Stimulated activated CD4-positive, alpha-beta T cell treated with anti-CD3 and anti-CD28 coated beads, Interleukin-4, amount 100 ng/mL, for 4 hours (primary cell): ENCODE data around the gene NMRAL1.

Source experiments
- DNase-seq, 2 experiments: peaks; one replicate each; pipeline ENCODE4 v3.0.0-alpha.2; 2020

NMRAL1 gene

GRCh38 chr16:4501071-4501478, 26.6 kb upstream of the NMRAL1 start:
- no peak for DNase-seq

- no peak for DNase-seq
Observed at GRCh38 chr16:4500272-4500671, 25.8 kb upstream of the NMRAL1 start.

- no peak for DNase-seq
Observed at GRCh38 chr16:4499196-4499555, 24.8 kb upstream of the NMRAL1 start.

GRCh38 chr16:4498546-4499195, 24.2 kb upstream of the NMRAL1 start:
- DNase-seq = no peak

- DNase-seq = no peak
Observed at GRCh38 chr16:4496305-4496704, 21.9 kb upstream of the NMRAL1 start.

- no peak for DNase-seq
Observed at GRCh38 chr16:4495766-4496165, 21.3 kb upstream of the NMRAL1 start.

- DNase-seq = no peak
Observed at GRCh38 chr16:4494746-4495490, 20.5 kb upstream of the NMRAL1 start.

GRCh38 chr16:4491898-4492297, 17.5 kb upstream of the NMRAL1 start:
- no peak for DNase-seq

- no peak for DNase-seq
Observed at GRCh38 chr16:4489030-4489429, 14.6 kb upstream of the NMRAL1 start.

- no peak for DNase-seq
Observed at GRCh38 chr16:4488499-4488967, 14.1 kb upstream of the NMRAL1 start.

GRCh38 chr16:4487955-4488498, 13.6 kb upstream of the NMRAL1 start:
- no peak for DNase-seq

GRCh38 chr16:4486126-4486893, 11.9 kb upstream of the NMRAL1 start:
- no peak for DNase-seq

GRCh38 chr16:4481963-4482362, 7.5 kb upstream of the NMRAL1 start:
- no peak for DNase-seq

GRCh38 chr16:4481526-4481925, 7.1 kb upstream of the NMRAL1 start:
- DNase-seq = no peak

GRCh38 chr16:4477966-4478365, 3.5 kb upstream of the NMRAL1 start:
- no peak for DNase-seq

GRCh38 chr16:4475880-4476788, 1.7 kb upstream of the NMRAL1 start, which contains the start of gene HMOX2:
TSS of gene HMOX2 (plus strand) at chr16:4476398. CDS start at chr16:4505525, 29,127 bp downstream.
- DNase-seq = peak; percentile 93 to 94

- no peak for DNase-seq
Observed at GRCh38 chr16:4472880-4473279, 1.5 kb downstream of the NMRAL1 start.

- no peak for DNase-seq
Observed at GRCh38 chr16:4471869-4472268, 2.6 kb downstream of the NMRAL1 start.

GRCh38 chr16:4468972-4469371, 5.5 kb downstream of the NMRAL1 start:
- DNase-seq = no peak

GRCh38 chr16:4467916-4468315, 6.5 kb downstream of the NMRAL1 start:
- DNase-seq = no peak

- DNase-seq = peak; percentile 23 to 44
Observed at GRCh38 chr16:4465977-4466779, 8.2 kb downstream of the NMRAL1 start.
